IMR-90 (cell line): ENCODE measurements around the gene S100A2. TPM values are rescaled to one million over a fixed set of nuclear protein-coding genes. Genes with fewer than 3 reads are reported as not detected.

Experiments
- ATAC-seq: fragments of 200-7000 bp; cut with Tn5 transposase; 2 replicates; pipeline ENCODE4 v1.9.1; 2020; ENCODE audit warnings: low read depth, mild to moderate bottlenecking, moderate library complexity
- BruUV-seq: library from RNA; stranded (reverse); fragments of 400-500 nt; replicated peaks from 2 replicates; lab custom pipeline; 2021; lab: Mats Ljungman, UMichigan
- CTCF ChIA-PET: fragments of 300-600 bp; formaldehyde crosslinking; extraction: SDS; loops from one replicate; lab custom pipeline; 2021; ENCODE audit warnings: antibody characterized with exemption; lab: Yijun Ruan, JAX
- POLR2A ChIA-PET: fragments of 300-600 bp; sonication (Branson Sonifier 250); formaldehyde crosslinking; loops from one replicate; lab custom pipeline; 2022; ENCODE audit warnings: antibody characterized with exemption; ENCODE audit not compliant: unreplicated experiment; lab: Charles Lee
- DNase-seq: peaks from one replicate; pipeline ENCODE4 v3.0.0; 2013
- H2AFZ ChIP-seq: replicated peaks from 2 replicates; pipeline ENCODE3; 2013; ENCODE audit warnings: low read length, mild to moderate bottlenecking; ENCODE audit not compliant: poor library complexity
- H2AK5ac ChIP-seq: 2 replicates; pipeline ENCODE4 v1.6.1; 2013; ENCODE audit warnings: low read depth, low read length, inconsistent platforms
- H2AK9ac ChIP-seq: replicated peaks from 2 replicates; pipeline ENCODE3; 2013; ENCODE audit warnings: mild to moderate bottlenecking, low read depth, low read length, moderate library complexity; ENCODE audit not compliant: poor library complexity
- H2BK120ac ChIP-seq: 2 replicates; pipeline ENCODE4 v1.6.1; 2013; ENCODE audit warnings: low read depth, low read length, inconsistent platforms
- H2BK15ac ChIP-seq: 3 replicates; pipeline ENCODE4 v1.6.1; 2013; ENCODE audit warnings: low read depth, low read length, inconsistent platforms
- H2BK20ac ChIP-seq: 2 replicates; pipeline ENCODE4 v1.6.1; 2013; ENCODE audit warnings: low read depth, mild to moderate bottlenecking, inconsistent platforms, low read length, moderate library complexity
- H2BK5ac ChIP-seq: 2 replicates; pipeline ENCODE4 v1.6.1; 2013; ENCODE audit warnings: mild to moderate bottlenecking, low read depth, low read length, inconsistent platforms; ENCODE audit not compliant: poor library complexity, severe bottlenecking
- H3K14ac ChIP-seq: replicated peaks from 2 replicates; pipeline ENCODE4 v1.6.1; 2013; ENCODE audit warnings: low read depth, low read length, inconsistent platforms
- H3K18ac ChIP-seq: 2 replicates; pipeline ENCODE4 v1.6.1; 2013; ENCODE audit warnings: low read depth, low read length, control low read depth
- H3K23ac ChIP-seq: 2 replicates; pipeline ENCODE4 v1.6.1; 2013; ENCODE audit warnings: low read depth, low read length, inconsistent platforms
- H3K27ac ChIP-seq: 2 replicates; pipeline ENCODE4 v1.5.1; 2013; ENCODE audit warnings: mild to moderate bottlenecking, control low read depth, low read length; ENCODE audit not compliant: insufficient read depth
- H3K27me3 ChIP-seq: 2 replicates; pipeline ENCODE4 v1.6.1; 2013; ENCODE audit warnings: low read length; ENCODE audit not compliant: control insufficient read depth, insufficient read depth
- H3K36me3 ChIP-seq: 2 replicates; pipeline ENCODE4 v1.6.1; 2013; ENCODE audit warnings: low read length, mixed read lengths; ENCODE audit not compliant: control insufficient read depth, insufficient read depth
- H3K4ac ChIP-seq: 2 replicates; pipeline ENCODE4 v1.6.1; 2013; ENCODE audit warnings: low read depth, low read length, inconsistent platforms
- H3K4me1 ChIP-seq: 2 replicates; pipeline ENCODE4 v1.6.1; 2013; ENCODE audit warnings: low read length, mixed read lengths; ENCODE audit not compliant: control insufficient read depth, insufficient read depth
- H3K4me2 ChIP-seq: 2 replicates; pipeline ENCODE4 v1.6.1; 2013; ENCODE audit warnings: low read depth, mild to moderate bottlenecking, control low read depth, low read length, moderate library complexity
- H3K4me3 ChIP-seq: 2 replicates; pipeline ENCODE4 v1.5.1; 2013; ENCODE audit warnings: low read depth, mild to moderate bottlenecking, control low read depth, low read length, moderate library complexity; ENCODE audit not compliant: insufficient read depth
- H3K56ac ChIP-seq: 2 replicates; pipeline ENCODE4 v1.6.1; 2013; ENCODE audit warnings: low read length, inconsistent platforms; ENCODE audit not compliant: insufficient read depth; ENCODE audit errors: extremely low read depth
- H3K79me1 ChIP-seq, 2 experiments: 2 replicates each; pipeline ENCODE4 v1.6.1; 2013; ENCODE audit warnings: low read length in 2 of 2, inconsistent platforms in 1 of 2, low read depth in 1 of 2
- H3K9ac ChIP-seq: 2 replicates; pipeline ENCODE4 v1.6.1; 2013; ENCODE audit warnings: low read depth, low read length, control low read depth
- H3K9me1 ChIP-seq: 2 replicates; pipeline ENCODE4 v1.6.1; 2013; ENCODE audit warnings: low read length, inconsistent platforms; ENCODE audit not compliant: insufficient read depth
- H3K9me3 ChIP-seq: 2 replicates; pipeline ENCODE4 v1.6.1; 2013; ENCODE audit warnings: low read length; ENCODE audit not compliant: control insufficient read depth, insufficient read depth
- H4K20me1 ChIP-seq: 2 replicates; pipeline ENCODE4 v1.6.1; 2013; ENCODE audit warnings: low read length, inconsistent platforms; ENCODE audit not compliant: insufficient read depth
- H4K5ac ChIP-seq: 2 replicates; pipeline ENCODE4 v1.6.1; 2013; ENCODE audit warnings: mild to moderate bottlenecking, low read depth, low read length, control low read depth
- H4K8ac ChIP-seq, 2 experiments: 2 replicates each; pipeline ENCODE4 v1.6.1; 2013; ENCODE audit warnings: low read depth in 2 of 2, low read length in 2 of 2, control low read depth in 1 of 2, inconsistent platforms in 1 of 2
- H4K91ac ChIP-seq: 2 replicates; pipeline ENCODE4 v1.6.1; 2013; ENCODE audit warnings: low read depth, low read length, inconsistent platforms; ENCODE audit not compliant: insufficient read depth
- CEBPB ChIP-seq: IDR thresholded peaks from 2 replicates; pipeline ENCODE4 v1.6.1; 2012; ENCODE audit warnings: low read depth, low read length, improper control_type of control experiment
- CHD1 ChIP-seq: IDR thresholded peaks from 2 replicates; pipeline ENCODE4 v1.6.1; 2012; ENCODE audit warnings: low read depth, low read length, improper control_type of control experiment
- MAFK ChIP-seq: IDR thresholded peaks from 2 replicates; pipeline ENCODE4 v1.6.1; 2012; ENCODE audit warnings: low read depth, low read length, improper control_type of control experiment
- MXI1 ChIP-seq: IDR thresholded peaks from 2 replicates; pipeline ENCODE4 v1.6.1; 2012; ENCODE audit warnings: low read depth, mild to moderate bottlenecking, low read length, moderate library complexity, borderline replicate concordance
- NFE2L2 ChIP-seq: fragments of 150-350 bp; IDR thresholded peaks from 2 replicates; pipeline ENCODE4 v1.6.1; 2016; ENCODE audit warnings: low read depth, mild to moderate bottlenecking, low read length
- POLR2A ChIP-seq: IDR thresholded peaks from 2 replicates; pipeline ENCODE4 v1.6.1; 2012; ENCODE audit warnings: mild to moderate bottlenecking, low read depth, low read length
- RAD21 ChIP-seq: IDR thresholded peaks from 2 replicates; pipeline ENCODE4 v1.6.1; 2012; ENCODE audit warnings: low read length, improper control_type of control experiment
- RCOR1 ChIP-seq: IDR thresholded peaks from 2 replicates; pipeline ENCODE4 v1.6.1; 2012; ENCODE audit warnings: mild to moderate bottlenecking, low read length, improper control_type of control experiment; ENCODE audit not compliant: insufficient replicate concordance
- RFX5 ChIP-seq: IDR thresholded peaks from 2 replicates; pipeline ENCODE4 v1.8.0; 2012; ENCODE audit warnings: low read depth, mild to moderate bottlenecking, low read length, moderate library complexity
- SMC3 ChIP-seq: fragments of 150-350 bp; IDR thresholded peaks from 2 replicates; pipeline ENCODE4 v1.6.1; 2016; ENCODE audit warnings: low read depth, mild to moderate bottlenecking, antibody characterized with exemption, low read length, moderate library complexity
- USF2 ChIP-seq: fragments of 150-350 bp; IDR thresholded peaks from 2 replicates; pipeline ENCODE4 v1.6.1; 2017; ENCODE audit warnings: mild to moderate bottlenecking, antibody characterized with exemption, low read length, low read depth
- WGBS, 2 experiments: methylation state at CpG; one replicate each; pipeline versions ENCODE4 v1.1.5 to v1.1.7; 2013; ENCODE audit warnings: missing lambda C conversion rate in 2 of 2; ENCODE audit not compliant: insufficient read length in 1 of 2; ENCODE audit errors: extremely low coverage in 2 of 2; 5-methylcytosine and 5-hydroxymethylcytosine counted together
- dilution Hi-C: fragments of 300-500 bp; cut with HindIII; formaldehyde crosslinking; loops from one replicate; pipeline ENCODE4 v1.14.3; 2018; ENCODE audit warnings: low sequenced_read_pairs; ENCODE audit not compliant: unreplicated experiment
- in situ Hi-C: fragments of 300-500 bp; cut with MboI; formaldehyde crosslinking; loops from 3 replicates; pipeline ENCODE4 v1.14.3; 2019; ENCODE audit warnings: low sequenced_read_pairs, inconsistent platforms, mixed read lengths
- intact Hi-C: fragments of 100-400 bp; cut with micrococcal nuclease; formaldehyde crosslinking; loops from 2 replicates; pipeline ENCODE4 v1.10.0; 2022
- polyA plus RNA-seq, 3 experiments: library from polyadenylated mRNA; depleted of rRNA; stranded (reverse); fragments of >200 nt; gene quantifications; 2 replicates each; pipeline ENCODE4 v1.2.3, GENCODE V29; 2012; ENCODE audit warnings: low replicate concordance in 1 of 3
- total RNA-seq: library from RNA; depleted of rRNA; stranded (reverse); fragments of >200 nt; gene quantifications from 2 replicates; pipeline ENCODE4 v1.2.3, GENCODE V29; 2012

Gene S100A2
- total and polyA plus RNA-seq, 2 of the 4 experiments (the other 2 are of a cell fraction): 3.6 to 7.9 TPM

GRCh38 chr1:153527683-153528040 is 38.0 kb downstream of the S100A2 start:
- ChIA-PET POLR2A (no interaction called here), CTCF (no interaction called here)
- Histone ChIP-seq H3K4me3 (no peak overlapping the region), H3K4me1 (peaks cover 19% of the 10 kb centered on the region), H4K91ac (no peak overlapping the region), H2AK5ac (no peak overlapping the region), H3K9me3 (no peaks in the 10 kb centered on the region), H3K9me1 (peaks cover 8% of the 10 kb centered on the region; the same call in 1 of the 2 replicates), H2AK9ac (no peak overlapping the region), H3K23ac (no peak overlapping the region), H4K8ac (no peak overlapping the region), H2BK5ac (no peak overlapping the region), H4K5ac (no peak overlapping the region), H2AFZ (no peak overlapping the region), H3K79me1 (peaks cover 0 to 23% of the 10 kb centered on the region in 2 experiments; a peak in 2 of 4 replicates), H2BK120ac (no peak overlapping the region), H3K27ac (no peak overlapping the region), H3K4ac (no peak overlapping the region), H3K56ac (no peak overlapping the region), H3K14ac (no peak overlapping the region), H3K36me3 (no peaks in the 10 kb centered on the region), H3K27me3 (no peaks in the 10 kb centered on the region), H2BK15ac (no peak overlapping the region), H3K4me2 (no peak overlapping the region), H2BK20ac (no peak overlapping the region), H4K20me1 (no peaks in the 10 kb centered on the region; the same call in 1 of the 2 replicates), H3K18ac (no peak overlapping the region), H3K9ac (no peak overlapping the region)
- dilution Hi-C loops (no loop called here), in situ Hi-C loops (loop anchor here (25.0 kb wide), 1 partner anchor 435 kb away; the partner anchor contains the start of genes CREB3L4, CRTC2 and SLC39A1), intact Hi-C loops (no loop called here)
- 92% methylated on average over 2 of the region's 5 CpGs; no CpG with 5 or more reads in 1 of the 2 experiments for WGBS, 2 experiments
- no TSS peak for BruUV-seq
- ATAC-seq: no peak
- DNase-seq: no peak
- TF ChIP-seq RCOR1 (no peak), RAD21 (no peak), POLR2A (no peak), SMC3 (no peak), MXI1 (no peak), RFX5 (no peak), CHD1 (no peak), CEBPB (no peak), MAFK (no peak), USF2 (no peak), NFE2L2 (no peak)
